SK-MEL-5 (cell line): ENCODE measurements around the gene MACROD1. TPM values are rescaled to one million over a fixed set of nuclear protein-coding genes. Genes with fewer than 3 reads are reported as not detected.
A peak's percentile ranks its signal among the peaks of the same experiment; 100 is the strongest.

Experiments
- DNase-seq: peaks from one replicate; pipeline ENCODE4 v3.0.0-alpha.2; 2016; ENCODE audit warnings: low read depth, low spot score
- in situ Hi-C: cut with HindIII; loops from 2 replicates; pipeline ENCODE4 v1.10.0; 2016; ENCODE audit warnings: low sequenced_read_pairs, high pct_unique_total_duplicates, low pct_unique_long_range_greater_than_20kb
- total RNA-seq: library from RNA; depleted of rRNA; stranded (reverse); fragments of >200 nt; shearing (Covaris generic); gene quantifications from 2 replicates; pipeline ENCODE4 v1.2.3, GENCODE V29; 2014

Gene MACROD1
- total RNA-seq, 1 experiment from 2014 or later: 15.7 TPM

DNA sequence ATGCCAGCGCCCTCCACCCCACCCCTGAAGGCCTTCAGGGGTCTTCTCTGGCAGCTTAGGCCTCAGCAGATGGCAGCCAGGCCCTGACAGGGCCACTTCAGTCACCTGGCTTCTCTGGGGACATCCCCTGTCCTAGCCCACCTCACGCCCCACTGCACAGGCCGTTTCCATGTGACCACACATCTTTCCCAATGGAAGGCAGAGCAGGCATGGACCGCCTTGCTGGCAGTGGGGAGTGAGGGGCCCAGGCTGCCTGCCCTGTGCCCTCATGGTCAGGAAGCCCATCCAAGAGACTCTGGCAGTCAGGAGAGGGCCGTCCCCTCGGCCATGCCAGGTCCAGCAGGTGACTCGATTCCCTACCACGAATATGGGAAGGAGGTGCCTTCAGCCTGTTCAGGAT, 25.8 kb downstream of the MACROD1 start:
- no peak for DNase-seq
- in situ Hi-C loops: no loop called here

DNA sequence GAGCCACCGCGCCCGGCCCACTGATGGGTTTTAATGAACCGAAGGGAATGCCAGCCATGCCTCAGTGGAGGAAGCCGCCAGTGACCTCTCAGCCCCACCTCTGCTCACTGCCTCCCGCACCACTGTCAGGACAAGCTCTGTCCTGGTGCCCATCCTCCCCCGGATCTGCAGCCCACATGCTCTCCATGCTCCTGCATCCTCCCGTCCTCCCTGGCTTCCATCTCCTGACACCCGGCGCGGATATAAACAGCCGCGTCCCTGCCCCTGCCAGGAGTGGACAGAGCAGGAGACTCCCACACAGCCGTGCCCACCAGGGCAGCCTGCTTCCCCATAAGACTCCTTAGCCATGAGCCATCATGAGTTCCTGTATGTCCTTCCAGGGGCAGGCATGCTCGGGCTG, 26.9 kb downstream of the MACROD1 start:
- DNase-seq: no peak
- in situ Hi-C loops: no loop called here

DNA sequence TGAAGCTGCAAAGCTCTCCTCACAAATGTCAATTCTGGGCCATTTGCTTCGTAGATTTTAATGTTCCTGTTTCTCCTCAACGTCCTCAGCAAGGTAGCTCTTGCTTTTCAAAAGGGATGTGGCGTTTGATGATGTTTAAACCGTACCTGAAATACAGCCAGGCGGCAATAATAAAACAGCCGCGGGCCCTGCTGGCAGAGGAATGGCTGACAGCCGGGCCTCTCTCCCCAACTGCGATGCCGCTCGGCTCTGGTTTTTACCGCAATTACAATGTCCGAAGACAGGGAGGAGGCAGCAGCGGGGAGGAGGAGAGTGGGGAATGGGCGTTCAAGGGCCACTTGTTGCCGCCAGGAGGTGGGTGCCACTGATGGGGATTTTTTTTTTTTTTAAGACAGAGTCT, 27.5 kb downstream of the MACROD1 start:
- in situ Hi-C loops: no loop called here
- DNase-seq: no peak

DNA sequence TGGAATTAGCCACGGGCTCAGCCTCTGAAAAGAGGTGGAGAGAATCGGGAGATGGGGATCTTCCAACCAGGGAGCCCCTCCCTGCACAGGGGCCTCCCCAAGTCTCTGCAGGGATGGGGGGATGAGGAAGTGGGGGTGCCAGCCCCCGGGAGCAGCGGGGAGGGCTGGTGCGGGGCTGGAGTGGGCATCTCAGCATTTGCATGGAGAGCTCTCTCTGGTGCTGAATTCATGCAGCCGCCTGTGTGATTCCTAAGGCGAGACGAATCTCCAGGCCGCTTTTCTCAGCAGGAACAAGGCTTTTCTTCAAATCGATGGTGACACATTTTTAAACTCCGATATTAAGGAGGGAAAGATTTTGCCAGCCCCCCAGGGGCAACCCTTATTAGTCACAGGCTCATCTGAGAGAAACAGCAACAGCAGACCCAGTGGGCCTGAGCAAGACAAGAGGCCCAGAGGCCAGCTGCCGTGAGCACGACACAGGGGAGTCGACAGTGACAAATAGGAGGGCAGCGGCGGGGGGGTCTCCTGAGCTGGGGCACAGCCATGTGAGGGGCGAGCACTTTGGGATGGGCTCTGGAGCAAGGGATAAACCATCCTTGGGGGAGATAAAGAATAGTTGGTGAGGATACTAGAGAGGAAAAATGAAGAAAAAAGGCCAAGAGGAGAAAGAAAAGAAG, 29.0 kb downstream of the MACROD1 start:
- in situ Hi-C loops: no loop called here
- no peak for DNase-seq

DNA sequence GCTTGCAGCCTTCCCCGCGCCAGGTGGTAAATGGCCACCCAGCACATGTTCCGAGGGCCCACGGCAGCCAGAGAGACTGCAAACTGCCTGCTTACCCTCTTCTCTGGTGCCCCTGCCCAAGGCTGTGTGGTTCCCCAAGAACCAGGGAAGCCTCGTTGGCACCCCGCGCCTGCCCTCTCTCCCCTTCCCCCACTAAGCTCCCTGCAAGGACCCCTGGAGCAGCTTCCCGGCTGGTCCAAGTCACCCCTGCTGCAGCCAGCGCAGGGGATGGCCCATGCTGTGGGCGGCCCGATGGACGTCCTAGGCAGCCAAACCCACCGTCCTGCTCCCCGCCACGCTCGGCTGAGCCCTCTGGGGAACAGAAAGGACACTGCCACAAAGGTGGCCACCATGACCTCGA, 30.2 kb downstream of the MACROD1 start:
- in situ Hi-C loops: no loop called here
- no peak for DNase-seq

DNA sequence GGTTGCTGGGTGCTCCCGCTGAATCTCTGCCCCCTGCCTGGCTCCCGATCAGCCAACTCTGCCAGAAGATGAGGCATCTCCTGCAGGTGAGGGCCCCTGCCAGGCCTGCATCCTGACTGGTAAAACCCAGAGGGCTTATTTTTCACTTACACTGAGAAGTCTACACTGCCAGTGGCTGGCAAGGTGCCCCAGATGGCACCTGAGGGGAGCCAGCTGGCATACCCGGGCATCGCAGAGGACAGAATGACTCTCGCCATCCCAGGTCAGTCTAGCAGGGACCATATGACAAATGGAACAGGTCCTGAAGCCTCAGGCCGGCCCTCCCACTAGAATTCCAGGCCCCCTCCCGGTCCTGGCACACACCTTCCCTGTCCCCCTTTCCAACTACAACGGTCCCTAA, 30.9 kb downstream of the MACROD1 start:
- in situ Hi-C loops: no loop called here

DNA sequence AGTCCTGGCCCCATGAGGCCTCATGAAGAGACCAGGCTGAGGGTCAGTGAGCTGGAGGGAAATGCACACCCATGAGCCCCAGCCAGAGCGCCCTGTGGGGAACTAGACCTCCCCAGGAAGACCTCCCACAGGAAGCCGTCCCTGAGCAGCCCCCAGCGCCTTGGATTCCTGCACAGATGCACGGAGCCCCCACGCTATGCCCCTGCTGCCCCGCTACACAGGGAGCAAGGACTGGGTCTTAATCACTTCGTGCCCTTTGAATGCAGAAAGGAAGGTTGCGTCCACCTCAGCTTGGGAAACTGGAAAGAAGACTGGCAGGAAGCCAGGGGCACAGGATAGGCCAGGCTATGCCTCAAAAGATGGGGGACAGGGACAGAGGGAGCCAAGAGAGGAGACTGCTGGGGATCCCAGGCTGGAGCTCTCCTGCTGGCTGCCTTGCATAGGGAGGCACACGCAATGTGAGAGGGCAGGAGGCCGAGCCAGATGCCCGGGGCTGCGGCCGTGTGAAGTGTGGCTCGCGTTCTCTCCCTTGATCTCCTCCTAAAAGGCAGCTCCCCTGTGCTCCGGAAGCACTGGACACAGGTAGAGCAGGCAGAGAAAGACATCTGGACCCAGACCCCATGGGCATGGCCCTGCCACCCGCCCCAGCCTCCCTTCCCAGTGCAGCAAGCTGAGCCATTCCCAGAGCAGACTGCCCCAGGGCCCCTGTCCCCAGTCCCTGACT, 32.8 kb downstream of the MACROD1 start:
- in situ Hi-C loops: no loop called here
- DNase-seq: no peak

More for the DNA sequence above, 30.9 kb downstream of the MACROD1 start:
- no peak for DNase-seq

DNA sequence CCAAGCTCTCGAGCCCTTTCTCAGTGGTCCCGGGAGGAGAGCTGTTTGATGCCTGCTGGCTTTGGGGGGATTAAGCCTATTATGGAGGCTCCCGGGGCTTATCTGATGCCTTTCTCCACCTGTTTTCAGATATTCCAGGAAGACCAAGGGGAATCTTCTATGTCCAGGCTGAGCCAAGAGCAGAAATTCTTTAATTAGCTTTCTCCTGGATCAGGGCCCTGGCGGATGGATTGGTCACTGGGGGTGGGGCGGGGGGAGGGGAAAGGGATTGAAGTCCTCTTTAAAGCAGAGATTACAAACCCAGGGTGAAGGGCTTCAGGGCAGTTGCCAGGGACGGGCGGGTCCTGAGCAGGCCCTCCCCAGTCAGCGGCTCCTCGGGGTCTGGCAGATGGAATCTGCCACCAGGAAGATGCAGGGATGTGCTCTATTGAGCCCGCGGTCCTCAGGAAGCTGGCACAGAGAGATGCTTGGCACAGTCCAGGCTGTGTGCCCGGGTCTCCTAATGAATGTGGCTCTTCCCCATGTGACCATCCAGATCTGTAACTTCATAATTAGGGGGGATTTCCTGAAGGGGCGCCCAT, 33.6 kb downstream of the MACROD1 start:
- in situ Hi-C loops: no loop called here
- no peak for DNase-seq

DNA sequence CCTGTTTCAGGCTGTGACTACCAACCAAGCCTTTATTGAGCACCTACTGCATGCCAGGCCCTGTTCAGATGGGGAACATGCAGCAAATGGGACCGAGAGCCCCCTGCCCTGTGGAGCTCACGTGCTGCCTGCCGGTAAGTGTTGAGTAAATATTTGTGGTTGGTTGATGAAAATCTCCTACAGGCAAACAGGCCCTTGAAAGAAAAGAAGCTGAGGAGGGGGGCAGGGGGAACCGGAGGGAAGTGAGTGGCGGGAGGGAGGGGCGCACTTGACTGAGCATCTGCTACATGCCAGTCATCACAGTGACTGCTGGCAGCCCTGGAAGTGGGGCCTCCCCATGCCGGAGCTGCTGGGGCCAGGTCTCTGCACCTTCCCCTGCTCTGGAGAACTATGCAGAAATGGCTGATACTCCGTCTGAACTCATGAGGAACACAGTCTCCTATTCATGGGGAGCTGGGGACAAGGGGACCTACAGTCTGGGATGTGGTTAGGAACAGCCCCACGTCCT, 34.2 kb downstream of the MACROD1 start:
- in situ Hi-C loops: no loop called here
- DNase-seq: no peak

DNA sequence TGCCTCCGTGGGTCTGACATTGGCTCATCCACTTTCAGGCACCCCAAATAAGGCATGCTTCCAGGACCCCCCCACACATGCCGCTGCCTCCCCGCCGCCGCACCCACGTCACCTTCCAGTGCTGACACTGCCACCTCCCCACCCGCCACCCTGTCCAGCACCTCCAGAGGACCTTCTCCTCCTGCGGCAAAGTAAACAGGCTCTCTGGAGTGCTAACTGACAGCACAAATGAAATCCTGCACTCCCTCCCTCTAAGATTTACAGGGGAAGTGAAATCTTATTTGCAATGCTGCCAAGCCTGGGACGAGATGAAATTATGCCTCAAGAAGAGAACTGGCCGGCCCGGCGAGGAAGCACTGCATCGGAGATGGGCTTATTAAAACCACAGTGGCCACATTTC, 35.3 kb downstream of the MACROD1 start:
- no peak for DNase-seq
- in situ Hi-C loops: no loop called here

DNA sequence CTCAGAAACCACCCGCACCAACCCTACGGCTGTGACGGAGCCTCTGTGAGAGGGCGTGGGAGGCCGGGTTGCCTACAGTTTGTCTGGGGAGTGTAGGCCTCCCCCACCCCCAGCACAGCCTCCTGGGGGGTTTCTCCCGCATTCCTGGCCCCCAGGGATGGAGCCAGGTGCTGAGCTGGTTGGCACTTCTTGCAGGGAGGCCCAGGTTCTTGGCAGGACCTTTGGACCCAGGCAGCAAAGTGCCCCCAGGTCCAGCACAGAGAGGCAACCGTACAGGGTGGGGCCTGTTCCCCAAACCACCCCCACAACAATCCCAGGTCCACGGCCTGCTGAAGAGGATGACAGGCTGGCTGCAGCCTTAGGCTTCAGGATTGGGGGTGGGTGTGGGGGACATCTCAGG, 36.5 kb downstream of the MACROD1 start:
- in situ Hi-C loops: no loop called here
- no peak for DNase-seq

DNA sequence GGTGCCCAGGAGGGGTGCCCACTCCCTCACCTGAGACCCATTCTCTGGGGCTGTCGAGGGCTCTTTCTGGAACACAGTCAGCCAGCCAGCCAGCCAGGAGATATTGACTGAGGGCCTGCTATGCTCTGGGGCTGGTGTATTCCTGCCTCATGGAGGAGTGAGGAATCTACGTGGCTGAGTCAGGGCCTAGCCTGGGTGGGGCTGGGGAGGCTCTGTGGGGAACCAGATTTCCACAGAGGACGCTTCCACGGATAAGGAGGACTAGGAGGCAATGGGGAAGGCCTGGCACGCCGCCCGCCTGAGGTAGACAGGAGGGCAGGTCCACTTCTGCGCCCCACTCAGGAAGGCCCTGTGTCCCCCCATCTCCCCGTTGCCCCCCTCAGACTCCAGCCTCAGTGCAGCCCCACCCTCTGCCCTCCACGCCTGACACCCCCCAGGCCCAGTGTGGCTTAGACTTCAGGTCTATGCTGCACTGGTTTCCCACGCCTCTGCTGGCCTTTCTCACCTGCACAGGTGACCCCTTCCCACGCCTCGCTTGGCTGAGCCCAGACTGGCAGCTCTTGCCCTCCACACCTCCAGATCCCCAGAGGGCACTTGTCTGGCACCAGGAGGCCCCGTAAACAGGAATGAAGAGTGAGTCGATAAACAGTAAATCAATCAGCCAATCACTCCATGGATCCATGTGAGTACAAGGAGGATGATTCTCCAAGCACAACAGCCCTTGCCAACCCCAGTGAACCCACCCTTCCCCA, 37.5 kb downstream of the MACROD1 start:
- DNase-seq: no peak
- in situ Hi-C loops: no loop called here

DNA sequence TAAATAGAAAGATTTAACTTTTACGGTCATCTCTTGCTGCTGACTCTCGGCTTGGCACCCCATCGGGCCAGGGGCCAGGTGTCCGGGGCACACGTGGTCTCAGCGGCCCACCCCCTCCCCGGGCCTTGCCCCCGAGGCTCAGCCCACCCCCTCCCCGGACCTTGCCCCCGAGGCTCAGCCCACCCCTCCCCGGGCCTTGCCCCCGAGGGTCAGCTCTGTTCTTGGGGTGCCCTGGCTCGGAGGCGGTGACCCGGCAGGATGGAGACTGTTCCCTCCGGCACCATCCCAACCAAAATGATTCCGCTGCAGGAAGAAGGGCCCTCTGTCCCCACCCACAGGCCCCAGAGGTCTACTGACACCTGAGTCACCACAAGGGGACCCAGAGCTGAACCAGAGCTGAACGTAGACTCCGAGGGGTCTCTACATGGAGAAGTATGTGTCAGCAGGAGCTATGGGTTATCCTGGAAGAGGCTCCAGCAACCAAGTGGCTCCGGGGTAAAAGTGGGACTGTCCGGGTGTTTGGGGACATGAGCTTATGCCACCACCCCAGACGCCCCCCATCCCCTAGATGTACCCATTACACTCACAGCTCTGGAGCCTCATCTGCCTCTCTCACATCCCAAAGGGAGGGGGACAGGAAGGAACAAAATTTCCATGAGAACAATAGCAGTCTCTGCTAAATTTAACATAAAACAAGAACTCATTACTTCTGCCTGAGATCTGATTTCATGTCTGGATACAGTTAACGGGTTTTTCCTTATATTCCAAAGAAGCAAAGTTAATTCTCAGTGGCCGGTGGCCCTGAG, 38.4 kb downstream of the MACROD1 start:
- no peak for DNase-seq
- in situ Hi-C loops: no loop called here

DNA sequence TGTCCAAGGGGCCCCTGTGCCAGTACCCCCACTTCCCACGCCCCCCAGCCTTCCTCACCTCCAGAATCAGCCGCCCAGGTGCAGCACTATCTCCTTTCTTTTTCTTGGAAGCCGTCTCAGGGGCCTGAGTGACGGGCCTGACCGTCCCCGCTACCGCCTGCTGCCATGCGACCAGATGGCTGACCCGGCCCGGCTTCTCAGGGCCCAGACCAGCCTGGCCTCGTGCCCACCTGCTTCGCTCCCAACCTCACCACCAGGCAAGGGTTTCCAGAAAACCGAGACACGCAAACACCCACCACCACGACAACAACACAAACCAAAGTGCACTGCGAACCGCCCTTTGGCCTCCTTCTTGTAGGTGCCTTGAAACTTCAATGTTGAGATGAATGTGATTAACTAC, 39.1 kb downstream of the MACROD1 start:
- in situ Hi-C loops: no loop called here

DNA sequence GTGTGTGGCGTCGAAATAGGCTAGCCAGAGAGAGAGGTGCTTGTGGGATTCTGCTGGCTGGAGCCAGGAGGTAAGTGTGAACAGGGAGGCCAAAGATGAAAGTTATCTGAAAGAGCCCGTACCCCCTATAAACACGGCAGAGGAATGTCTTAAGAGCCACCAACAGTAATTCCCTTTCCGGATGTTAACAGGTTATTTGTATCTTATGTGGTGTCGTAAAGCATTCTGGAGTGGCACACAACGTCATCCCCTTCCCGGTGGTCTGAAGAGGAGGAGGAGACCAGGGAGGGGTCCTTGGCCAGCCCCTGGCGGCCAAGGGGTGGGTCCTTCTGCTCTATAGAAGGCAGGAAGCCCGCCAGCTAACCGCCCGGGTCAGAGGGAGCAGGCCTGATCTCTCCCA, 39.5 kb downstream of the MACROD1 start:
- in situ Hi-C loops: no loop called here
- no peak for DNase-seq

More for the DNA sequence above, 39.1 kb downstream of the MACROD1 start:
- DNase-seq: no peak

DNA sequence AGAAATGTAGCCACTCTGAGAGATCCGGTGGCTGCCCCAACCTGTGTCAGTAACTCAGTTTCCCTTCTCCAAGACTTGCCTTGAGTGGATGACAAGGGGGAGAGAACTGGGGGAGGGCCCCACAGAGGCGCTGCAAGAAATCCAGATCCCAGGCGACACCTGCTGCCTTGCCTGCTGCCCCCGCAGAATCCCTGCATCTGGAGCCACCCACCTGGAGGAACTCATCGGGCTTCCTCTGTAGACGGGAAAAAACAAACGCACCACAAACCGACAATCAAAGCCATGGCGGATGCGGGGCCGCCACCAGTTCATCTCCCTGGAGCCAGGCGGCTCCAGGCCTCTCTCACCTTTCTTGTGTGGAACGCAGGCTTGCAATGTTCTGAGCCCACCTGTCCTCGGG, 40.2 kb downstream of the MACROD1 start:
- in situ Hi-C loops: no loop called here
- DNase-seq: no peak

DNA sequence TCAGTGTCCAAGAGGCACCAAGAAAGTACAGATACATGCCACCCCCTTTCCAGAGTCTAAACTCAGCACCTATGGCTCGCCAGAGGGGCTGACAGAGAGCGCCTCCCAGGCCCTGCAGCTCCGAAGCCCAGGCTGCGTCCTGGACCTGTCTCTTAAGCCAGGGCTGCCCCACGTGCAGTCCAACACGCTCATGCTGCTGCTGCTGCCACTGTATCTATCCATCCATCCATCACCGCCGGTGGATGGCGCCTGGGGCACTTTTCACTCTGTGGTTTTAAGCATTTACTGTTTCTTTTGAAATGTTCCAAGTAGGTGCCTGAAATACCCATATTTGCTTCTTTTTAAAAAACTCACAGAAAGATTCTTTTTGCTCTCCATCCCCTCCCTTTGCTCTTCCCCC, 41.8 kb downstream of the MACROD1 start:
- DNase-seq: peak; percentile 11
- in situ Hi-C loops: no loop called here
